Measurements from ENCODE around the gene CTDSPL.
A peak's percentile ranks its signal among the peaks of the same experiment; 100 is the strongest.

The CTDSPL gene

DNA sequence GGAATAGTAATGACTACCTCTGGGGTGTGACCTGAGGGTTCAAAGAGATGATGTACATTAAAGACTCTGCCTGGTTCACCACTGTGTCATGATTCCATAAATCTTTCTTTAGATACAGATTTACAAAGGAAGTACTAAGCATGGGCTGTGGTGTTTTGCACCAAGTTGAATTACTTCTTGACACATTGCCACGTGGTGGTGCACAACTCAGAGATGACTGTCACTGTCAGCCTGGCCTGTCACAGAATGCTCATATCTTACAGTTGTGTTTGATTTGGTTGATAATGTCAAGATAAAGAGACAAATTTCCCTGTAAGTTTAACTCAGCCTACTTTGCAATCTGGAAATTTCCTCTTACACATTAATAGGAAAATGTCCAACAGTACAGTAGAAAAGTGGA is 3.2 kb downstream of the CTDSPL start:
- TF ChIP-seq ISL1 (CRISPR knock-in tag; IDR thresholded peaks at IDR 0.05) (no peak), TCF4 (CRISPR knock-in tag; IDR thresholded peaks at IDR 0.05; ENCODE audit: borderline replicate concordance) (no peak), BACH2 (CRISPR knock-in tag; IDR thresholded peaks at IDR 0.05; ENCODE audit: borderline replicate concordance) (no peak), GLIS3 (CRISPR knock-in tag; IDR thresholded peaks at IDR 0.05) (no peak), ZNF70 (CRISPR knock-in tag; IDR thresholded peaks at IDR 0.05) (no peak), SNAI2 (CRISPR knock-in tag; IDR thresholded peaks at IDR 0.05) (no peak), CSDC2 (CRISPR knock-in tag; IDR thresholded peaks at IDR 0.05) (no peak), ZNF8 (CRISPR knock-in tag; IDR thresholded peaks at IDR 0.05) (no peak), ARNTL (CRISPR knock-in tag; IDR thresholded peaks at IDR 0.05; ENCODE audit: borderline replicate concordance, low read depth) (no peak)
- TF ChIP-seq, protein P1, sequence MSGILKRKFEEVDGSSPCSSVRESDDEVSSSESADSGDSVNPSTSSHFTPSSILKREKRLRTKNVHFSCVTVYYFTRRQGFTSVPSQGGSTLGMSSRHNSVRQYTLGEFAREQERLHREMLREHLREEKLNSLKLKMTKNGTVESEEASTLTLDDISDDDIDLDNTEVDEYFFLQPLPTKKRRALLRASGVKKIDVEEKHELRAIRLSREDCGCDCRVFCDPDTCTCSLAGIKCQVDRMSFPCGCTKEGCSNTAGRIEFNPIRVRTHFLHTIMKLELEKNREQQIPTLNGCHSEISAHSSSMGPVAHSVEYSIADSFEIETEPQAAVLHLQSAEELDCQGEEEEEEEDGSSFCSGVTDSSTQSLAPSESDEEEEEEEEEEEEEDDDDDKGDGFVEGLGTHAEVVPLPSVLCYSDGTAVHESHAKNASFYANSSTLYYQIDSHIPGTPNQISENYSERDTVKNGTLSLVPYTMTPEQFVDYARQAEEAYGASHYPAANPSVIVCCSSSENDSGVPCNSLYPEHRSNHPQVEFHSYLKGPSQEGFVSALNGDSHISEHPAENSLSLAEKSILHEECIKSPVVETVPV (CRISPR knock-in tag; IDR thresholded peaks at IDR 0.05): no peak
- TF ChIP-seq, protein P2, sequence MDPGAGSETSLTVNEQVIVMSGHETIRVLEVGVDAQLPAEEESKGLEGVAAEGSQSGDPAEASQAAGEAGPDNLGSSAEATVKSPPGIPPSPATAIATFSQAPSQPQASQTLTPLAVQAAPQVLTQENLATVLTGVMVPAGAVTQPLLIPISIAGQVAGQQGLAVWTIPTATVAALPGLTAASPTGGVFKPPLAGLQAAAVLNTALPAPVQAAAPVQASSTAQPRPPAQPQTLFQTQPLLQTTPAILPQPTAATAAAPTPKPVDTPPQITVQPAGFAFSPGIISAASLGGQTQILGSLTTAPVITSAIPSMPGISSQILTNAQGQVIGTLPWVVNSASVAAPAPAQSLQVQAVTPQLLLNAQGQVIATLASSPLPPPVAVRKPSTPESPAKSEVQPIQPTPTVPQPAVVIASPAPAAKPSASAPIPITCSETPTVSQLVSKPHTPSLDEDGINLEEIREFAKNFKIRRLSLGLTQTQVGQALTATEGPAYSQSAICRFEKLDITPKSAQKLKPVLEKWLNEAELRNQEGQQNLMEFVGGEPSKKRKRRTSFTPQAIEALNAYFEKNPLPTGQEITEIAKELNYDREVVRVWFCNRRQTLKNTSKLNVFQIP (CRISPR knock-in tag; IDR thresholded peaks at IDR 0.05; ENCODE audit: borderline replicate concordance, low read depth): no peak
- TF ChIP-seq, protein P3, sequence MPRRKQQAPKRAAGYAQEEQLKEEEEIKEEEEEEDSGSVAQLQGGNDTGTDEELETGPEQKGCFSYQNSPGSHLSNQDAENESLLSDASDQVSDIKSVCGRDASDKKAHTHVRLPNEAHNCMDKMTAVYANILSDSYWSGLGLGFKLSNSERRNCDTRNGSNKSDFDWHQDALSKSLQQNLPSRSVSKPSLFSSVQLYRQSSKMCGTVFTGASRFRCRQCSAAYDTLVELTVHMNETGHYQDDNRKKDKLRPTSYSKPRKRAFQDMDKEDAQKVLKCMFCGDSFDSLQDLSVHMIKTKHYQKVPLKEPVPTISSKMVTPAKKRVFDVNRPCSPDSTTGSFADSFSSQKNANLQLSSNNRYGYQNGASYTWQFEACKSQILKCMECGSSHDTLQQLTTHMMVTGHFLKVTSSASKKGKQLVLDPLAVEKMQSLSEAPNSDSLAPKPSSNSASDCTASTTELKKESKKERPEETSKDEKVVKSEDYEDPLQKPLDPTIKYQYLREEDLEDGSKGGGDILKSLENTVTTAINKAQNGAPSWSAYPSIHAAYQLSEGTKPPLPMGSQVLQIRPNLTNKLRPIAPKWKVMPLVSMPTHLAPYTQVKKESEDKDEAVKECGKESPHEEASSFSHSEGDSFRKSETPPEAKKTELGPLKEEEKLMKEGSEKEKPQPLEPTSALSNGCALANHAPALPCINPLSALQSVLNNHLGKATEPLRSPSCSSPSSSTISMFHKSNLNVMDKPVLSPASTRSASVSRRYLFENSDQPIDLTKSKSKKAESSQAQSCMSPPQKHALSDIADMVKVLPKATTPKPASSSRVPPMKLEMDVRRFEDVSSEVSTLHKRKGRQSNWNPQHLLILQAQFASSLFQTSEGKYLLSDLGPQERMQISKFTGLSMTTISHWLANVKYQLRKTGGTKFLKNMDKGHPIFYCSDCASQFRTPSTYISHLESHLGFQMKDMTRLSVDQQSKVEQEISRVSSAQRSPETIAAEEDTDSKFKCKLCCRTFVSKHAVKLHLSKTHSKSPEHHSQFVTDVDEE (CRISPR knock-in tag; IDR thresholded peaks at IDR 0.05): no peak

DNA sequence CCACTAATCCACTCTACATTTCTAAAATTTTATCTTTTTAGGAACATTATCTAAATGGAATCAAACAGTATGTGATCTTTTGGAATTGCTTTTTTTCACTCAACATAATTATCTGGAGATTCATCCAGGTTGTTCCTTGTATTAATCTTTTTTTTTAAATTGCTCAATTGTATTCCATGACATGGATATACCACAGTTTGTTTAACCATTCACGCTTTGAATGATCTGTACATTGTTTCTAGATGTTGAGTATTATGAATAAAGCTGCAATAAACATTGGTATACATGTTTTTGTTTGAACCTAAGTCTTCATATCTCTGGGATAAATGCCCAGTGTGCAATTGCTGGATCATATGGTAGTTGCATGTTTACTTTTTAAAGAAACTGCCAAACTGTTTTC is 5.5 kb downstream of the CTDSPL start:
- peak; percentile 98 for TF ChIP-seq ZNF8 (CRISPR knock-in tag; IDR thresholded peaks at IDR 0.05)
- TF ChIP-seq SNAI2 (CRISPR knock-in tag; IDR thresholded peaks at IDR 0.05): no peak
- no peak for ATAC-seq

More for the DNA sequence above, 3.2 kb downstream of the CTDSPL start:
- ATAC-seq: no peak

DNA sequence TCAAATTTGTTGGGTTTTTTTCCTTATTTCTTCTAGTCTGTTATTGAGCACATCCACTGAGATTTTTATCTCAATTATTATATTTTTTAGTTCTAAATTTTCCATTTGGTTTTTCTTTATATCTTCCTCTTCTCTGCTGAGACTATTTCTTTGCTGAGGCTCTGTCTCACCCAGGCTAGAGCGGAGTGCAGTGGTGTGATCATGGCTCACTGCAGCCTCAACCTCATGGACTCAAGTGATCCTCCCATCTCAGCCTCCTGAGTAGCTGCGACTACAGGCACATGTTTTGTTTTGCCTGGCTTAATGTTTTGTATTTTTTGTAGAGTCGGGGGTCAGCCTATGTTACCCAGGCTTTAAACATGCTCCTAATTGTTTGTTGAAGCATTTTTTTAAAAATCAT is 10.2 kb downstream of the CTDSPL start:
- no peak for TF ChIP-seq SNAI2 (CRISPR knock-in tag; IDR thresholded peaks at IDR 0.05)
- TF ChIP-seq ESRRG (CRISPR knock-in tag; IDR thresholded peaks at IDR 0.05): no peak
- no peak for TF ChIP-seq ZFP3 (CRISPR knock-in tag; IDR thresholded peaks at IDR 0.05)
- TF ChIP-seq, protein P4, sequence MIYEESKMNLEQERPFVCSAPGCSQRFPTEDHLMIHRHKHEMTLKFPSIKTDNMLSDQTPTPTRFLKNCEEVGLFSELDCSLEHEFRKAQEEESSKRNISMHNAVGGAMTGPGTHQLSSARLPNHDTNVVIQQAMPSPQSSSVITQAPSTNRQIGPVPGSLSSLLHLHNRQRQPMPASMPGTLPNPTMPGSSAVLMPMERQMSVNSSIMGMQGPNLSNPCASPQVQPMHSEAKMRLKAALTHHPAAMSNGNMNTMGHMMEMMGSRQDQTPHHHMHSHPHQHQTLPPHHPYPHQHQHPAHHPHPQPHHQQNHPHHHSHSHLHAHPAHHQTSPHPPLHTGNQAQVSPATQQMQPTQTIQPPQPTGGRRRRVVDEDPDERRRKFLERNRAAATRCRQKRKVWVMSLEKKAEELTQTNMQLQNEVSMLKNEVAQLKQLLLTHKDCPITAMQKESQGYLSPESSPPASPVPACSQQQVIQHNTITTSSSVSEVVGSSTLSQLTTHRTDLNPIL (CRISPR knock-in tag; IDR thresholded peaks at IDR 0.05; ENCODE audit: low read depth): no peak
- TF ChIP-seq ZC3H10 (CRISPR knock-in tag; IDR thresholded peaks at IDR 0.05): no peak
- TF ChIP-seq OSR1 (CRISPR knock-in tag; IDR thresholded peaks at IDR 0.05): no peak
- TF ChIP-seq BACH2 (CRISPR knock-in tag; IDR thresholded peaks at IDR 0.05; ENCODE audit: borderline replicate concordance): no peak
- no peak for TF ChIP-seq PPARA (CRISPR knock-in tag; IDR thresholded peaks at IDR 0.05; ENCODE audit: borderline replicate concordance)
- TF ChIP-seq CSDC2 (CRISPR knock-in tag; IDR thresholded peaks at IDR 0.05): no peak
- TF ChIP-seq ZNF70 (CRISPR knock-in tag; IDR thresholded peaks at IDR 0.05): no peak
- TF ChIP-seq TOX (CRISPR knock-in tag; IDR thresholded peaks at IDR 0.05; ENCODE audit: borderline replicate concordance): no peak
- TF ChIP-seq TCF4 (CRISPR knock-in tag; IDR thresholded peaks at IDR 0.05; ENCODE audit: borderline replicate concordance): no peak
- TF ChIP-seq RARB (CRISPR knock-in tag; IDR thresholded peaks at IDR 0.05): no peak
- no peak for TF ChIP-seq ZFP30 (CRISPR knock-in tag; IDR thresholded peaks at IDR 0.05)
- no peak for TF ChIP-seq ZNF8 (CRISPR knock-in tag; IDR thresholded peaks at IDR 0.05)
- no peak for TF ChIP-seq ZNF565 (CRISPR knock-in tag; conservative IDR thresholded peaks at IDR 0.05; ENCODE audit: low read depth)
- no peak for TF ChIP-seq ARNTL (CRISPR knock-in tag; IDR thresholded peaks at IDR 0.05; ENCODE audit: borderline replicate concordance, low read depth)
- TF ChIP-seq, protein P5, sequence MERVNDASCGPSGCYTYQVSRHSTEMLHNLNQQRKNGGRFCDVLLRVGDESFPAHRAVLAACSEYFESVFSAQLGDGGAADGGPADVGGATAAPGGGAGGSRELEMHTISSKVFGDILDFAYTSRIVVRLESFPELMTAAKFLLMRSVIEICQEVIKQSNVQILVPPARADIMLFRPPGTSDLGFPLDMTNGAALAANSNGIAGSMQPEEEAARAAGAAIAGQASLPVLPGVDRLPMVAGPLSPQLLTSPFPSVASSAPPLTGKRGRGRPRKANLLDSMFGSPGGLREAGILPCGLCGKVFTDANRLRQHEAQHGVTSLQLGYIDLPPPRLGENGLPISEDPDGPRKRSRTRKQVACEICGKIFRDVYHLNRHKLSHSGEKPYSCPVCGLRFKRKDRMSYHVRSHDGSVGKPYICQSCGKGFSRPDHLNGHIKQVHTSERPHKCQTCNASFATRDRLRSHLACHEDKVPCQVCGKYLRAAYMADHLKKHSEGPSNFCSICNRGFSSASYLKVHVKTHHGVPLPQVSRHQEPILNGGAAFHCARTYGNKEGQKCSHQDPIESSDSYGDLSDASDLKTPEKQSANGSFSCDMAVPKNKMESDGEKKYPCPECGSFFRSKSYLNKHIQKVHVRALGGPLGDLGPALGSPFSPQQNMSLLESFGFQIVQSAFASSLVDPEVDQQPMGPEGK (CRISPR knock-in tag; IDR thresholded peaks at IDR 0.05; ENCODE audit: borderline replicate concordance): no peak
- ATAC-seq: no peak

Data from SK-N-SH treated with all-trans-retinoic acid at 6 μM for 48 hours (cell line).